ENCODE results near the gene RTEL1.

Gene RTEL1

GRCh38 chr20:63732118-63733095 is 74.3 kb downstream of the RTEL1 start:
- no peak for DNase-seq

DNA sequence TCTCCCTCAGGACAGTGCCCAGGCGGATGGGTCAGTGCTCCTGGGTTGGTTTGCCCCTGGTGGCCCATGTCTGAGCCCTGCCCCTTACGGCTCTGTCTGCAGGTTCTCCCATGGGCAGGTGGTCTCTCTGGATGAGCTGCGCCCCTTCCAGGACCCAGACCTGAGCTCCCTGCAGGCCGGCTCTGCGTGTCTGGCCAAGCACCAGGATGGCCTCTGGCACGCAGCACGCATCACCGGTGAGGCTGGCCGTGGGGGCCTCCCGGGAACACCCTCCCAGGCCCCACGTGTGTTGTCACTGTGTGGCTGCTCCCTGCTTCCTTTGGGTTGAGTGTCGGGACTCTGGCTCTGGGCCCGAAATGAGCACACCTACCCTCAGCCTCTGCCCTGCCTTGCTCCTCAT is 75.0 kb downstream of the RTEL1 start:
- no peak for DNase-seq

DNA sequence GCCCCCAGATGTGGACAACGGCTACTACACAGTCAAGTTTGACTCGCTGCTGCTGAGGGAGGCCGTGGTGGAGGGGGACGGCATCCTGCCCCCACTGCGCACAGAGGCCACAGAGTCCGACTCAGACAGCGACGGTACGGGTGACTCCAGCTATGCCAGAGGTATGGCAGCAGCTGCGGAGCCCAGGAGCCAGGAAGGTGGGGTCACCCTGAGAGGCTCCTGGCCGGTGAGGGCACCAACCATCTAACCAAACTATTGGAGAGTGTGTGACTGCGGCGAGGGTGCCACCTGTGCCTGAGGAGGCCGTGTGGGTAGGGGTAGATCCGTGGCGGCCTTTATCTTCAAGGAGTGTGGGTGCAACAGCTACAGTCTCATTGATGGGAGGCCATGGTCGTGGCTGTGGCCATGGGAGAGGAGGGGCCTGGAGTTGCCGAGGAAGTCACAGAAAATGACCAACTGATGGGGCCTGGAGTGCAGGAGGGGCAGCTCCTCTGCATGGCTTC is 75.5 kb downstream of the RTEL1 start:
- no peak for DNase-seq

DNA sequence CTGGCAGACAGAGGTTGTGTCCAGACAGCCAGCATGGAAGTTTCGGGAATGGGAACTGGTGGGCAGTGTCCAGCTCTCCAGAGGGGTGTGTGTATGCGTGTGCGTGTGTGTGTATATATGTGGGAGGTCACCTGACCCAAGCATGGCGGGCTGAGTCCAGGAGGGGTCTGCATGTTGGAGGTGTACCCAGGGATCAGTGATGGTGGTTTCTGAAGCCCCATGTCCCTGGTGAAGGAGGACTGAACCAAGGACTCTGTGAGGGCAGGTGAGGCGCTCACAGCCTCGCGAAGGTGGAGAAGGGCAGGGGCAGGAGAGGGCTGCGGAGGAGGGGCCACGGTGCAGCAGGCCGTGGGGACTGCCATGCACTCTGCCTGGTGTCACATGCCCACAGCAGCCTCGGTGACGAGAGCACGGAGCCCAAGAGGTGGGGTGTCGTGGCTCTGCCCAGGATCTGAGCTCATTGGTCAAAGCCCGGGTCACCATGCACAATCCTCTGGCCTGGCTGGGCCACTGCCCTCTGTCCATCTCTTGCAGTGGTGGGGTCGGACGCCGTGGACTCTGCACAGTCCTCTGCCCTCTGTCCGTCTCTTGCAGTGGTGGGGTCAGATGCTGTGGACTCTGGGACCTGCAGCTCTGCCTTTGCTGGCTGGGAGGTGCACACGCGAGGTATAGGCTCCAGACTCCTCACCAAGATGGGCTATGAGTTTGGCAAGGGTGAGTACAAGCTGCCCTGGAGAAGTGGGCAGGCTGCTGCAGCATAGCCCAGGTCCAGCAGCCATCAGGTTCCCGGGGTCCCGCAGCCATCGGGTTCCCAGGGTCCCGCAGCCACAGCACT is 76.2 kb downstream of the RTEL1 start:
- DNase-seq, result no peak

GRCh38 chr20:63734946-63735858 is 77.1 kb downstream of the RTEL1 start:
- no peak for DNase-seq

DNA sequence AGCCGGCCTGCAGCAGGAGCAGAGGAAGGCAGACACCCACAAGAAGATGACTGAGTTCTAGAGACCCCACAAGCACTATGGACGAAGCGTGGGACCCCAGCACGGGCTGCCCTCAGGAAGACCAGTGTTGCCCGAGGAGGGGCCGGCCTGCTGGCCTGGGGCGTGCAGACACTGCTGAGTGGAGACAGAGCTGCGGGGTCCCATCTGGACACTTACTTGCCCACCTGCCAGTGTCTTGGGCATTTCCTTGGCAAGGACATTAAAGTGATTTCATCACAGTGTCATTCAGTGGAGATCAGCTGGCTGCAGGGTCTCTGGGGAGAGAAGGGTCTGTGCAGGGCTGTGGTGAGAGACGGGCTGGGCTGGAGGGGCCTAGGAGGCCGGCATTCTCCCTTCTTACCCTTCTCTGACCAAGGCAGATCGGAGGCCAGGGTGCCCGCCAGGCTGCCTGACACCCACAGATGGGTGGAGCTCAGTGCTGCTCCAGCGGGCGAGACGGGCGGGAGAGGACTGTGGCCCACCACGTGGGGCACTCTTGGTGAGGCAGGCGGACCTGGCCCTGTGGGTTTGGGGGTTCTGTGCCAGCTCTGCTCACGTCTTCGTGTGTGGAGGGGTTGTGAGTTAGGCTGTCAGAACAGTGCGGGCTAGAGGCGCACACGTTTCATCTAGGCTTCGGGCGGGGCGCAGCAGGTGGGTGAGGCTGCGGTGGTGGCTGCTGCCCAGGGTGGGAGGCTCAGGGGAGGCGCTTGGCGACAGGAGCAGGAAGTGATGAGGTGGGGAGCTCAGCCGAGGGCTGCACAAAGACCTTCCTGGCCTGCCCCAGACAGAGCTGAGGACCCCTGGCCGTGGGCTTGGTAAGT is 78.0 kb downstream of the RTEL1 start, which contains the start of gene LIME1:
Gene LIME1 (plus strand): TSS at position 806 of the 860 bp plus-strand sequence. CDS start 886 bp downstream, outside the sequence.
- DNase-seq, result no peak

- no peak for DNase-seq
Observed at GRCh38 chr20:63736893-63737694, 79.0 kb downstream of the RTEL1 start.

DNA sequence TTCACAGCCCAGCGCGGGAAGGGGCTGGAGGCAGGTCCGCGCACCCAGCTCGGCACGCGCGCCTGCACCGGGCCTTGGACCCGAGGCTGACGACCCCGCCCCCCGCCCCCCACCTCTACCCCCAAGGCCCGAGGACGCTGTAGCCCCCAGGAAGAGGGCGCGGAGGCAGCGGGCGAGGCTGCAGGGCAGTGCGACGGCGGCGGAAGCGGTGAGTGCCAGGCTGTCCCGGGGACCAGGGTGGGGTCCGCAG is 79.5 kb downstream of the RTEL1 start:
- DNase-seq, result no peak

GRCh38 chr20:63737945-63738686 is 80.0 kb downstream of the RTEL1 start:
- no peak for DNase-seq

DNA sequence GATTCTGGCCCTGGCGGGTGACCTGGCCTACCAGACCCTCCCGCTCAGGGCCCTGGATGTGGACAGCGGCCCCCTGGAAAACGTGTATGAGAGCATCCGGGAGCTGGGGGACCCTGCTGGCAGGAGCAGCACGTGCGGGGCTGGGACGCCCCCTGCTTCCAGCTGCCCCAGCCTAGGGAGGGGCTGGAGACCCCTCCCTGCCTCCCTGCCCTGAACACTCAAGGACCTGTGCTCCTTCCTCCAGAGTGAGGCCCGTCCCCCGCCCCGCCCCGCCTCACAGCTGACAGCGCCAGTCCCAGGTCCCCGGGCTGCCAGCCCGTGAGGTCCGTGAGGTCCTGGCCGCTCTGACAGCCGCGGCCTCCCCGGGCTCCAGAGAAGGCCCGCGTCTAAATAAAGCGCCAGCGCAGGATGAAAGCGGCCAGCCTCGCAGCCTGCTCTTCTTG is 80.6 kb downstream of the RTEL1 start:
- no peak for DNase-seq

DNA sequence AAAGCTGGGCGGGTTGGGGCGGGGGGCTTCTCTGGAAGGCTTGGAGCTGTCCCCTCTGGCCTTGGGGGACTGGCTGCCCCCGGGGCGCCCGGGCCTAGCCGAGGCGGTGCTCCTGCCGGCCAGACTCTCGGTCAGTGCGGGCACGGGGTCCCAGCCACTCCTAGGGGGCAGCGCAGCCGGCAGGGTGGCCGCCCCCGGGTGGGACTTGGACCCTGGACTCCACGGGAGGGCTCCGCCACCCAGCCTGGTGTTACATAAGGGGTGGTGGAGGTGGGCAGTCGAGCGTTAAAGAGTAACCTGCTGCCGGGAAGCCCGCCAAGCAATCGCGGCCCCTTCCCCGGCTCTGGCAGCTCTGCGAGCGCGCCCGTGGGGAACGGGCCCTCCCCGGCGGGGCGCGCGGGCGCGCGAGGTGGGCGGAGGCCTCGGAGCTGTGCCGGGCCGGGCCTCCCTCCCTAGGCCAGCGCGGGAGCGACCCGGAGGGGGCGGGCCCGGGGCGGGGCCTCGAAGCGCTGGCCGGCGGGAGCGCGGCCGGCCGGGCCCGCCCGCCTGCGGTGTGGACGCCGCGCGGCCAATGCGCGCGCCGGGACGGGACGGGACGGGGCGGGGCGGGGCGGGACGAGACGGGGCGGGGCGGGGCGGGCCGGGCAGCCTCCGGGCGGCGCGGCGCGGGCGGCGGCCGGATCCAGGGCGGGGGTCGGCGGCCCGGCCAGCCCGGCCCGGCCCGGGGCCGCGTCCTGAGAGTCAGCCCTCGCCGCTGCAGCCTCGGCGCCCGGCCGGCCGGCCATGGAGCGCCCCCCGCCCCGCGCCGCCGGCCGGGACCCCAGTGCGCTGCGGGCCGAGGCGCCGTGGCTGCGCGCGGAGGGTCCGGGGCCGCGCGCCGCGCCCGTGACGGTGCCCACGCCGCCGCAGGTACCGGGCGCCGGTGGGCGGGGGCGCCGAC is 81.3 kb downstream of the RTEL1 start, which contains the start of gene SLC2A4RG:
Gene SLC2A4RG (plus strand): TSS at position 647 of the 940 bp plus-strand sequence. CDS start 137 bp downstream, at position 784.
- peak; percentile 71 for DNase-seq

- DNase-seq, result peak; percentile 11
Observed at GRCh38 chr20:63740070-63740626, 82.0 kb downstream of the RTEL1 start.

- peak; percentile 48 for DNase-seq
Observed at GRCh38 chr20:63740627-63741353, 82.7 kb downstream of the RTEL1 start.

- no peak for DNase-seq
Observed at GRCh38 chr20:63741354-63741675, 83.2 kb downstream of the RTEL1 start.

DNA sequence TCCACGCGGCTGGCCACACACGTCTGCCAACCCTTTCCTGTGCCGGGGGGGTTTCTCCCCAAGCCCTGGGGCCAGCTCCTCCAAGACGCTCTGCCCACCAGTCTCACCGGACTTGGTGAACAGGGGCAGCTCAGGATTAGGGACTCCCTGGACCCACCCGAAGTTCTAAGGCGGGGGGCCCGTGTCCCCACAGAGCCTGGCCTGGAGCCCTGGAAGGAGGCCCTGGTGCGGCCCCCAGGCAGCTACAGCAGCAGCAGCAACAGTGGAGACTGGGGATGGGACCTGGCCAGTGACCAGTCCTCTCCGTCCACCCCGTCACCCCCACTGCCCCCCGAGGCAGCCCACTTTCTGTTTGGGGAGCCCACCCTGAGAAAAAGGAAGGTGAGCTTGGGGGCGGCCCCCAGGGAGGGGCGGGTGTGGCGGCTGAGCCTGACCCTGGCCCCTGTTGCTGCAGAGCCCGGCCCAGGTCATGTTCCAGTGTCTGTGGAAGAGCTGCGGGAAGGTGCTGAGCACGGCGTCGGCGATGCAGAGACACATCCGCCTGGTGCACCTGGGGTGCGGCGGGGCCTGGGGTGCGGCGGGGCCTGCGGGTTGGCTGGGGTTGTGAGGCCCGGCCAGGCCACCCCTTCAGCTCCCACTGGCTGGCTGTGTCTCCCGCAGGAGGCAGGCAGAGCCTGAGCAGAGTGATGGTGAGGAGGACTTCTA is 83.7 kb downstream of the RTEL1 start:
- no peak for DNase-seq

DNA sequence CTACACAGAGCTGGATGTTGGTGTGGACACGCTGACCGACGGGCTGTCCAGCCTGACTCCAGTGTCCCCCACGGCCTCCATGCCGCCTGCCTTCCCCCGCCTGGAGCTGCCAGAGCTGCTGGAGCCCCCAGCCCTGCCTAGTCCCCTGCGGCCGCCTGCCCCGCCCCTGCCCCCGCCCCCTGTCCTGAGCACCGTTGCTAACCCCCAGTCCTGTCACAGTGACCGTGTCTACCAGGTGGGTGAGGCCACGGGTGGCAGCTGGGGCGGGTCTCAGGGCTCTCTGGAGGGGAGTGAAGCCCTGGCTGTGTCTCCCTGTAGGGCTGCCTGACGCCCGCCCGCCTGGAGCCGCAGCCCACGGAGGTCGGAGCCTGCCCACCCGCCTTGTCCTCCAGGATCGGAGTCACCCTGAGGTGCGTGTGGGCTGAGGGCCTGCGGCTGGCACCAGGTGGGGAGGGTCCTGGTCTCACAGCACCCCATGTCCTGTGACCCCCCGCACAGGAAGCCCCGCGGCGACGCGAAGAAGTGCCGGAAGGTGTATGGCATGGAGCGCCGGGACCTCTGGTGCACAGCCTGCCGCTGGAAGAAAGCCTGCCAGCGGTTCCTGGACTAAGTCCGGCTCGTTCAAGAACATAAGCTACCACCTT is 84.4 kb downstream of the RTEL1 start:
- DNase-seq, result no peak

Data from NCI-H774 (cell line).